K562 treated with DMSO at 1 percent for 48 hours (cell line): ENCODE measurements around the gene C1QTNF1. TPM values are rescaled to one million over a fixed set of nuclear protein-coding genes. Genes with fewer than 3 reads are reported as not detected.

Source experiments
- total RNA-seq: library from RNA; unstranded; fragments of 300-600 nt; gene quantifications from 2 replicates; pipeline ENCODE4 v1.2.3, GENCODE V29; 2022; ENCODE audit warnings: low replicate concordance; ENCODE audit errors: extremely low read depth

Gene C1QTNF1, protein sequence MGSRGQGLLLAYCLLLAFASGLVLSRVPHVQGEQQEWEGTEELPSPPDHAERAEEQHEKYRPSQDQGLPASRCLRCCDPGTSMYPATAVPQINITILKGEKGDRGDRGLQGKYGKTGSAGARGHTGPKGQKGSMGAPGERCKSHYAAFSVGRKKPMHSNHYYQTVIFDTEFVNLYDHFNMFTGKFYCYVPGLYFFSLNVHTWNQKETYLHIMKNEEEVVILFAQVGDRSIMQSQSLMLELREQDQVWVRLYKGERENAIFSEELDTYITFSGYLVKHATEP
- not detected in 2 replicates for total RNA-seq

DNA sequence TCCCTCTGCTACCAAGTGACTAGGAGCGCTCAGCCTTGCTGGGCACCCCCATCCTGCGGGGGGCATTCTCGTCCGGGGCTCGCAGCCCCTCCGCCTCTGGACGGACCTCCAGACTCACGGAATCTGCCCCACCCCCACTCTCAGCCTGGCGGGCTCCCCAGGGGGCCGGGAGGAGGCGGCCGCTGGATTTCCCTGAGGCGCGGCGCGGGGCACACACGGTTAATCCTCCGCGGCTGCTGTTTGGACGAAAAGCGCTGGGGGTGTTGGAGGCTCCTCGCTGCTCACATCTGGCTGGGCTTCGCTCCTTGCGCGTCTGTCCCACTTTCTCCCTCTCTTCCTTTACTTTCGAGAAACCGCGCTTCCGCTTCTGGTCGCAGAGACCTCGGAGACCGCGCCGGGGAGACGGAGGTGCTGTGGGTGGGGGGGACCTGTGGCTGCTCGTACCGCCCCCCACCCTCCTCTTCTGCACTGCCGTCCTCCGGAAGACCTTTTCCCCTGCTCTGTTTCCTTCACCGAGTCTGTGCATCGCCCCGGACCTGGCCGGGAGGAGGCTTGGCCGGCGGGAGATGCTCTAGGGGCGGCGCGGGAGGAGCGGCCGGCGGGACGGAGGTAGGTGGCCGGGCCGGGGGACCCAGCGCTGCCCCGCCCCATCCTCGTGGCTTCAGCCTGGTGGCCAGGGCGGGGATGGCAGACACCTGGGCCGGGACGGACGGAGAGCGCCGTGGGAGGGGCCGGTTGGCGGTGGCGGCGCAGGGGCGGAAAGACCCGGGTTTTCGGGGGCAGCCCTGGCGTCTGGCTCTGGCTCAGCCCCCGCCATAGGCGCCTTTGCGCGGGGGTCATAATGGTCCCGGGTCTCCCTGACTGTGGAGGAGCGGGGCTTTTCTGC lies at the start of gene C1QTNF1:
C1QTNF1 (plus strand) TSS at position 284 of the 886 bp plus-strand sequence. CDS start 19,800 bp downstream, outside the sequence.

DNA sequence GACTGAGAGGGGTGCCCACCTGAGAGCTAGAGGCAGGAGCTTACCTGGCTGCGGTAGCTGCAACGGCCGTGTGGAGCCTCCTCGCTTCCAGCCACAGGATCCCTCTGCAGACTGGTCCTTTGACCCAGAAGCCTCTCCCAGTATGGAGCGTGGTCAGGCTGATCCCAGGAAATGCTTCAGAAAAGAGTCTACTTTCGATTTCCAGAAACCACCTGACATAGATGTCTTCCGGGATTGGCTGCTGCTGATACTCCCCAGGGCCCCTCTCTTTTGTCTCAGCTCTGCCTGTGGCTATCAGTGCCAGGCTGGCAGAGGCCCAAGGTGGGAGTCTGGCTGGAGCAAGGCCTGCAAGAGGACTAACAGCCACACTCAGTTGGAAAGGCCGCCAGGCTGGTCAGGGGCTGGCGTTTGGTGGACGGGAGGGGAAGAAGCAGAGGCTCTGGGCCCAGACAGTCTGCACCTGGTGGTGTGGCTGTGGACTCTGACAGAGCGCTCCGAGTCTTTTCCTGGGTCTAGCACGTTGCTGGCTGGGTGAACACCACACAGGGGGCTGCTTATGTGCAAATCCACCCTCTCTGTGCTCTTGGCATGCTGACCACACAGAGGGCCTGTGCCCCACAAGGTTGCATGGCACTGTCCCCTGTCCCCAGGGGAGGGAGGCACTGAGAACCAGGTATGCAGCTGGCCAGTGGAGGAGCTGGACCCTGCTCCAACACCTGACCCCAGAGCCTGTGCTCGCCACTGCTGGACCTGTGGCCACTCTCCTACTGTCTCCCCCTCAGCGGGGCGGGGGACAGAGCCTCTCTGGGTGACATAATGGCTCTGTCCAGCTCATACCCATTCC lies 44.0 kb upstream of the C1QTNF1 start, which contains the start of gene LGALS3BP:
LGALS3BP (minus strand) TSS at position 144 of the 844 bp plus-strand sequence. CDS start 2,732 bp downstream, outside the sequence.

DNA sequence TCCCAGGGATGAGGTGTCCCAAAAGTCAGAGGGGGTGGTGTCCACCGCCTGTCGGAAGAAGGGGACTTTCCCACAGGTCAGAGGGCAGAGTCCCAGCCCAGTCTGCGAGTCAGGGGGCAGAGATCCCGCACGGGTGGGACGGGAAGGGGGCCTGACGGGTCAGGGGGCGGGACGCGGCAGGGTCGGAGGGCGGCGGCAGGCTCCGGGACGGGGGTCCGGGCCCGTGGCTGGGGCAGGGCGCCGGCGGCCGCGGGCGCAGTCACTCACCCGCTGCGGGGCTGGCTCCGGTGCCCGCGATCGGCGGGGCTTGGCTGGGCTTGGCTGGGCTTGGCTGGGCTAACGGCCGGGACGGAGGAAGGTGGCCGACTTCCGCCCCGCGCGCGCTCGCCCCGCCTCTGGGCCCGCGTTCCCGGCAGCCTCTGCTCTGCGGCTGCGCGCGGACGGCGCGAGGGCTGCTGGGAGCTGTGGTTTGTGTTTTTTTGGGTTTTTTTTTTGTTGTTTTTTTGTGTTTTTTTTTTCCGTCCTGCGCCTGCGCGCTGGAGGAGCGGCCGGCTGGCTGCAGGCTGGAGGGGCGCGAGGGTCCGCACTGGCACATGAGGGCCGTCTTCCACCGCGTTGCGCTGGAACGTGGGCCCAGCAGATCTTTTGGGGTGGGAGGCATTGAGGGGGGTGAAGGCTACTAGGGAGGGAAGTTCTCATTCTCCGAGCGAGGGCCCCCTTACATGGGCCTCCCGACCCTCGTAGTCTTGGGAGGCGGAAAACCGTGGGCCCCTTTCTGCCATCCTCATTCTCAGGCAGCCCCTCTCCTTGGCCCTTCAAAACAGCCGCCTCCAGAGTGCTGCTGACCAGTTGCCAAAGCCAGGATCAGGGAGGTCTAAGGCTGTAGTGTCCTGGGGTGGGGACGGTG lies 14.3 kb upstream of the C1QTNF1 start, which contains the start of gene CANT1:
CANT1 (minus strand) TSS at position 368 of the 907 bp plus-strand sequence. CDS start 12,142 bp downstream, outside the sequence.

DNA sequence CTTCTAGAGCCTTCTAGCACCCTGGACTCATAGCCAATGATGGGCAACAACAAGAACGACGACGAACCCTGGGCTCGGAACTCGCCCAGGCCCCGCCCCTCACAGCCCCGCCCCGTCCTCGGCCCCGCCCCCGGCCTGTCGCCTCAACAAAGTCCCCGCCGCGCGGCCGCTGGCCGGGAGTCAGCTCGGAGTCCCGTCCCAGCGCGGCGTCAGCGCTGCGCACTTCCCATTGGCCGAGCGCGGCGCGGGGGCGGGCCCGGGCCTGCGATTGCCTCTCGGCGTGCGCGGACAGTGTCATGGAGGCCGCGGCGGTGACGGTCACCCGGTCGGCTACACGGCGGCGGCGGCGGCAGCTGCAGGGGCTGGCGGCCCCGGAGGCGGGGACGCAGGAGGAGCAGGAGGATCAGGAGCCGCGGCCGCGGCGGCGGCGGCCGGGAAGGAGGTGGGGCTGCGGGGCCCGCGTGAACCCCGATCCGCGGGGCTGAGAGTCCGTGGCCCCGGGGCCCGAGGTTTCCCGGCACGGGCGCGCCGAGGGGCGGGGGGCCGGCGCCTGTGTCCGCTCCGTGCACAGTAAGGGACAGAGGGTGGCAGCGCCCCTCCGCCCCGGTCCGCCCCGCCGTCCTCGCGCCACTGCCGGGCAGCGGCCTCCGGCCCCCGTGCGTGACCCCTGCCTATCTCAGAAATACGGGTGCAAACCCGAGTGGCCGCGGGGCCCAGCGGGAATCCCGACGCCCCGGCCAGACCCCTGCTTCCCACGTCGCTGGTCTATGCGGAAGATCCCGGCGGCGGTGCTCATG lies 50.9 kb downstream of the C1QTNF1 start, which contains the start of gene ENGASE:
ENGASE (plus strand) TSS at position 176 of the 797 bp plus-strand sequence; CDS start at position 297, 121 bp downstream.

Other genes starting within 250 kb of the C1QTNF1 start
- gene CYTH1, start 241.9 kb upstream of the C1QTNF1 start, total RNA-seq, result not detected in 2 replicates
- gene USP36, start 183.4 kb upstream of the C1QTNF1 start, total RNA-seq, result not detected in 2 replicates
- not detected in 2 replicates for gene CEP295NL, start 121.0 kb upstream of the C1QTNF1 start, total RNA-seq
- gene TIMP2, start 98.8 kb upstream of the C1QTNF1 start, total RNA-seq, result not detected in 2 replicates
- gene LGALS3BP, start 44.2 kb upstream of the C1QTNF1 start, total RNA-seq, result not detected in 2 replicates
- gene CANT1, start 14.4 kb upstream of the C1QTNF1 start, total RNA-seq, result not detected in 2 replicates
- not detected in 2 replicates for gene ENGASE, start 50.7 kb downstream of the C1QTNF1 start, total RNA-seq